ENCODE results near the gene DNAJC30.

- TF ChIP-seq POLR2A (IDR thresholded peaks at IDR 0.05; ENCODE audit: low read depth): no peak
- TF ChIP-seq, protein P1, sequence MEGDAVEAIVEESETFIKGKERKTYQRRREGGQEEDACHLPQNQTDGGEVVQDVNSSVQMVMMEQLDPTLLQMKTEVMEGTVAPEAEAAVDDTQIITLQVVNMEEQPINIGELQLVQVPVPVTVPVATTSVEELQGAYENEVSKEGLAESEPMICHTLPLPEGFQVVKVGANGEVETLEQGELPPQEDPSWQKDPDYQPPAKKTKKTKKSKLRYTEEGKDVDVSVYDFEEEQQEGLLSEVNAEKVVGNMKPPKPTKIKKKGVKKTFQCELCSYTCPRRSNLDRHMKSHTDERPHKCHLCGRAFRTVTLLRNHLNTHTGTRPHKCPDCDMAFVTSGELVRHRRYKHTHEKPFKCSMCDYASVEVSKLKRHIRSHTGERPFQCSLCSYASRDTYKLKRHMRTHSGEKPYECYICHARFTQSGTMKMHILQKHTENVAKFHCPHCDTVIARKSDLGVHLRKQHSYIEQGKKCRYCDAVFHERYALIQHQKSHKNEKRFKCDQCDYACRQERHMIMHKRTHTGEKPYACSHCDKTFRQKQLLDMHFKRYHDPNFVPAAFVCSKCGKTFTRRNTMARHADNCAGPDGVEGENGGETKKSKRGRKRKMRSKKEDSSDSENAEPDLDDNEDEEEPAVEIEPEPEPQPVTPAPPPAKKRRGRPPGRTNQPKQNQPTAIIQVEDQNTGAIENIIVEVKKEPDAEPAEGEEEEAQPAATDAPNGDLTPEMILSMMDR (IDR thresholded peaks at IDR 0.05): no peak
Observed at GRCh38 chr7:73727952-73728351, 44.7 kb upstream of the DNAJC30 start.

Data from esophagus muscularis mucosa (tissue), 3 donors.